22Rv1 (cell line): ENCODE results near the gene GRM4.

Experiments
- H3K27ac ChIP-seq: fragments of 450-650 bp; 2 replicates; pipeline ENCODE4 v1.5.1; 2017
- CTCF ChIP-seq: fragments of 450-650 bp; IDR thresholded peaks from 2 replicates; pipeline ENCODE4 v1.5.1; 2017; ENCODE audit warnings: mild to moderate bottlenecking
- ZFX ChIP-seq: fragments of 450-650 bp; IDR thresholded peaks from 2 replicates; pipeline ENCODE4 v1.6.1; 2017; ENCODE audit warnings: antibody characterized with exemption, borderline replicate concordance

Gene GRM4

GRCh38 chr6:34096193-34096592, 49.7 kb downstream of the GRM4 start:
- no peak overlapping the region for H3K27ac ChIP-seq
- no peak for TF ChIP-seq CTCF
- no peak for TF ChIP-seq ZFX

GRCh38 chr6:34095741-34096140, 50.1 kb downstream of the GRM4 start:
- H3K27ac ChIP-seq, result no peak overlapping the region
- TF ChIP-seq ZFX (no peak), CTCF (no peak)

GRCh38 chr6:34095136-34095505, 50.8 kb downstream of the GRM4 start:
- H3K27ac ChIP-seq, result no peak overlapping the region

GRCh38 chr6:34094474-34095135, 51.3 kb downstream of the GRM4 start:
- no peak for TF ChIP-seq CTCF
- no peak for TF ChIP-seq ZFX
- H3K27ac ChIP-seq, result no peak overlapping the region

More at GRCh38 chr6:34095136-34095505, 50.8 kb downstream of the GRM4 start:
- TF ChIP-seq CTCF (no peak), ZFX (no peak)

GRCh38 chr6:34093854-34094430, 51.9 kb downstream of the GRM4 start:
- H3K27ac ChIP-seq, result no peak overlapping the region
- TF ChIP-seq ZFX (no peak), CTCF (no peak)

GRCh38 chr6:34093206-34093605, 52.7 kb downstream of the GRM4 start:
- no peak overlapping the region for H3K27ac ChIP-seq
- TF ChIP-seq CTCF, result no peak
- no peak for TF ChIP-seq ZFX

GRCh38 chr6:34092631-34093030, 53.3 kb downstream of the GRM4 start:
- no peak for TF ChIP-seq ZFX
- no peak overlapping the region for H3K27ac ChIP-seq

- H3K27ac ChIP-seq, result no peak overlapping the region
- TF ChIP-seq CTCF (no peak), ZFX (no peak)
Observed at GRCh38 chr6:34090935-34091334, 55.0 kb downstream of the GRM4 start.
